Stimulated activated CD4-positive, alpha-beta T cell treated with anti-CD3 and anti-CD28 coated beads, Interleukin-4, amount 100 ng/mL, for 48 hours (primary cell): ENCODE measurements around the gene BSG.

Experiments used
- DNase-seq, 2 donors: peaks; one replicate each; pipeline ENCODE4 v3.0.0-alpha.2; 2020; ENCODE audit warnings: low read depth in 2 of 2

BSG gene

DNA sequence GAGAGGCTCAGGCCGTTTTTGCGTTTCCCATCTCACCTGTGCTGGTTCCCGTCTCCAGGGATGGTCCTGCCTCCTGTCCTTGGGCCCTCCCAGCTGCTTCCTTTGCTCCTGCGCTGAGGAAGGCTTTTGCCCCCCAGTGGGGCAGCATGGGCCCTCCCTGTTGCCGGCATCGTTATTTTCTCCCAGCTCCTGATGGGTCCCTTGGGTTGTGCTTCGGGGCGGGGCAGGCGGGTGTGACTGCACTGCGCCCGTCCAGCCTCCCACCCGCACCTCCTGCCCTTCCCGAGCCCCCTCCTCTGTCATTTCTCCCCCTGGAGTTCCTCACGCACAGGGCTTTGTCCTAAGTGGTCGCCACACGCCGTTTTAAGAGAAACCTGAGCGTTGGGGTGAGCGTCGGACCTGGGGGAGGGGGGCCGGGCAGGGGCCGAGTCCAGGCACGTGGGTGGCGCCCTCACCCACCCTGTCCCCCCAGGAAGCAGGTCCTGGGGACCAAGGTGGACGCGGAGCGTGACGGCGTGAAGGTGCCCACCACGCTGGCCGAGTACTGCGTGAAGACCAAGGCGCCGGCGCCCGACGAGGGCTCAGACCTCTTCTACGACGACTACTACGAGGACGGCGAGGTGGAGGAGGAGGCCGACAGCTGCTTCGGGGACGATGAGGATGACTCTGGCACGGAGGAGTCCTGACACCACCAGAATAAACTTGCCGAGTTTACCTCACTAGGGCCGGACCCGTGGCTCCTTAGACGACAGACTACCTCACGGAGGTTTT, 31.3 kb upstream of the BSG start:
- DNase-seq: no peak

DNA sequence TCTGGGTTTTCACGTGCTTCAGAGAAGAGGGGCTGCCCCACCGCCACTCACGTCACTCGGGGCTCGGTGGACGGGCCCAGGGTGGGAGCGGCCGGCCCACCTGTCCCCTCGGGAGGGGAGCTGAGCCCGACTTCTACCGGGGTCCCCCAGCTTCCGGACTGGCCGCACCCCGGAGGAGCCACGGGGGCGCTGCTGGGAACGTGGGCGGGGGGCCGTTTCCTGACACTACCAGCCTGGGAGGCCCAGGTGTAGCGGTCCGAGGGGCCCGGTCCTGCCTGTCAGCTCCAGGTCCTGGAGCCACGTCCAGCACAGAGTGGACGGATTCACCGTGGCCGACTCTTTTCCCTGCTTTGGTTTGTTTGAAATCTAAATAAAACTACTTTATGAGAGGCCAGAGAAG, 30.7 kb upstream of the BSG start:
- no peak for DNase-seq

DNA sequence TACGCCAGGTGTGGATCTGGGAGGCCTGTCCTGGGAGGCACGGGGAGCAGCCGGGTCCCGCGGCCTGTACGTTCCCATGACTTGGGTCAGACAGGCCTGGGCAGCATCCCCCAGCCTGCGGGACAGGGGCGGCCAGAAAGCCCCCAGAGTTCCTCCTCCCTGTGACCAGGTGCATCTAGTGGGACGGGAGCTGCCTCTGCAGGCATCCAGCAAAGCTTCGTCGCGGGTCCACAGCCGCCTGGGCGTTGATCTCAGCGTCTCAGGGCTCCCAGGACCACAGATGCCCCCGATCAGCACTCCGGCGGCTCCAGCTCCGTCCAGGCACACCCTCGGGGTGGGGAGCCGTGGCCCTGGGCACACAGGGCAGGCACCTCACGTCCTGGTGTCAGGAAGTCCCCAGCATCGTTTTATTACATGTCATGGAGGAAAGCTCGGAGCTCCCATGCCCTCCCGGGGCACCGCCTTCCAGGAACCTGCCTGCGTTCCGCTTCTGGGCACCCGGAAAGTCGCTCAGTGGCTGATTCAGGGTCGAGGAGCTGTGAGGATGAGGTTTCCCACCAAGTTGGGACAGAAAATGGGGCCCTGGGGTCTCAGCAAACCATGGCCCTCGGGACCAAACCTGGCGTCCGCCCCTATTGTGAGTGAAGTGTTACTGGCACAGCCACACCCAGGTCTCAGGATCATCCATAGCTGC, 30.1 kb upstream of the BSG start:
- no peak for DNase-seq

DNA sequence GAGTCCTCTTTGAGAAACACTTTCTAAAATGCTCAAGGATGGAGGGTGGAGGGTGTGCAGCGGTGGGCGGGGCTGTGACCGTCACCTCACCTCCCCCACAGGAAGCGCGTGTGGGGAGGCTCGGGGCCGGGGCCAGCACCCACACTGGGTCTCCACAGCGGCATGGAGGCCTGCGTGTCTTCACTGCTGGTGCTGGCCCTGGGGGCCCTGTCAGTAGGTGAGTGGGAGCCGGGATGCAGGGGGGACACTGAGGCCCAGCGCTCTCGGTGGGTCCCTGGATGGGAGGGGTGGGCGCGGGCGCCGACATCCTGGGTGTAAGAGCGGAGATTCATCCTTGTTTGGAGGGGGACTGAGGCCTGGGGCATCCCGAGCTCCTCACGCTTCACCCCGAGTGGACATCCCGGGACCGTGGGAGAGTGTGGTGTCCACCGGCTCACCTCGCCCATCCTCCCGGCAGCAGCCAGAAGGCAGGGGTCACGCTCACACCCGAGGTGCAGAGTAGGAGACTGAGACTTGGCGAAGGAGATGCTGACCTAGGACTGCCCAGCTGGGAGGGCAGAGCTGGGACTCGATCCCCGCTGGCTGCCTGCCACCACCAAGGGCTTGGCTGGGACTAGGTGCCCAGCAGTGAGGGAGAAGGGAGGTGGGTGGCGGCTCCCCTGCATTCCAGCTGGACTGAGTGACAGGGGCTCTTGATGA, 28.3 kb upstream of the BSG start, which contains the start of gene GZMM:
Gene GZMM (plus strand): TSS at position 144 of the 699 bp plus-strand sequence. CDS start 19 bp downstream, at position 163.
- DNase-seq: peak; percentile 56 to 67

DNA sequence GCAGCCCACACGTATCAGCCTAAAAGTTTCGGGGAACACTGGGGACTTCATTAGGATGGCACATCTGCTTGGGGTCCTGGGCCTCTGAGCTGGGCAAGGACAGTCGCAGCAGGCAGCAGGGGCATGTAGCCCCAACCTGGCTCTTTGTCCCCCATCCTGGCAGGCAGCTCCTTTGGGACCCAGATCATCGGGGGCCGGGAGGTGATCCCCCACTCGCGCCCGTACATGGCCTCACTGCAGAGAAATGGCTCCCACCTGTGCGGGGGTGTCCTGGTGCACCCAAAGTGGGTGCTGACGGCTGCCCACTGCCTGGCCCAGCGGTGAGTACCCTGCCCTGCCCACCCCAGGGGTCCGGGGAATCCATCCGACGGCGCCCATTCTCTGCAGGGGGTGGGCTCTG, 25.3 kb upstream of the BSG start:
- DNase-seq: no peak

DNA sequence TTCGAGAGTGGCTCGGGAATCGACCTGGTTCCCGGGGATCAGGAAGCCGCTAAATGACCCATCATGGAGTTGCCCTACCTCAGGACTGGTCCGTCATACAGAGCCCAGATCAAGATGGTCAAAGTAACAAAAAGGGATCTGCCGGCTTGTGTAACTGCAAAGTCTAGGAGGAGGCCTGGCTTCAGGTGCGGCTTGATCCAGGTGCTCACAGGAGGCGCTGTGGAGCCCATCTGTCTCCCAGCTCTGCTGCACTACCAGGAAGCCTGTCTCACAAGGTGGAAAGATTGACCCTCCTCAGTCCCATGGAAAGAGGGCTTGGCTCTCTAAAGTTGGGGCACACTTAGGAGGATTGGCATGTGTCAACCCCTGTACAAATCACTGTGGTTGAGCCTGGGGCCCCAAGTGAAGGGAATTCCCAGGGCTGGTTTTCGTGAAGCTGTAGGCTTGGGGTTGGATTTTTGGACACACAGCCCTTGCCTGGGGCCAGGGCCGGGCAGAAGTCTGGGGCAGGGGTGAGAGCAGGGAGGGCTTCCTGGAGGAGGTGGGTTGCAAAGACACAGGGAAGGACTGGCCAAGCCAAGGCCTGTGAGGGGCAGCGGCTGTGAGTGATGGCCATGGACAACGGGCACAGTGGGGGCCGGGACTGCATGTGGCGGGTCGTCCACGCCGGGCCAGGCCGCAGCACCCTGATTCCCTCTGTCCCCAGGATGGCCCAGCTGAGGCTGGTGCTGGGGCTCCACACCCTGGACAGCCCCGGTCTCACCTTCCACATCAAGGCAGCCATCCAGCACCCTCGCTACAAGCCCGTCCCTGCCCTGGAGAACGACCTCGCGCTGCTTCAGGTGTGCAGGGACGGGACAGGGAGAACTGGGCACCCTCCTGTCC, 24.3 kb upstream of the BSG start:
- no peak for DNase-seq

DNA sequence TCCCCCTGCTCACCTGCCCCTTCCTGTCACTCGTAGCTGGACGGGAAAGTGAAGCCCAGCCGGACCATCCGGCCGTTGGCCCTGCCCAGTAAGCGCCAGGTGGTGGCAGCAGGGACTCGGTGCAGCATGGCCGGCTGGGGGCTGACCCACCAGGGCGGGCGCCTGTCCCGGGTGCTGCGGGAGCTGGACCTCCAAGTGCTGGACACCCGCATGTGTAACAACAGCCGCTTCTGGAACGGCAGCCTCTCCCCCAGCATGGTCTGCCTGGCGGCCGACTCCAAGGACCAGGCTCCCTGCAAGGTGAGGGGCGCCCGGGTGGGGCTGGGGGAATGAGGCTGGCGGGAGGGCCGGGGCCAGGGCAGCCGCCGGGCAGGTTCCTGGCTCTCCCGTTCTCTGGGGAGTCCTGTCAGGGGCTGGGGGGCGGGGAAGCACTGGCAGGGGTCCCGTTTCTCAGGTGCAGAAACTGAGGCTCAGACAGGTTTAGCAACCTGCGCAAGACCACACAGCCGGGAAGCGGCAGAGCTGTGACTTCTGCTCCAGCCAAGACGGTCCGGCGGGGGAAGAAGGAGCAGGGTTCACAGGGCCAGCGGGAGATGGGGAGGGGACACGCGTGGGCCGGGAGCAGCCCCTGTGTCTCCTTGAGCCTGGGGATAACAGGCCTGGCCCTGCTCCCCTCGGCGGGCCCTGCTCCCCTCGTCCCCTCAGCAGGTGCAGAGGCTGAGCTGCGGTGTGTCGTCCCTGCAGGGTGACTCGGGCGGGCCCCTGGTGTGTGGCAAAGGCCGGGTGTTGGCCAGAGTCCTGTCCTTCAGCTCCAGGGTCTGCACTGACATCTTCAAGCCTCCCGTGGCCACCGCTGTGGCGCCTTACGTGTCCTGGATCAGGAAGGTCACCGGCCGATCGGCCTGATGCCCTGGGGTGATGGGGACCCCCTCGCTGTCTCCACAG, 23.2 kb upstream of the BSG start:
- DNase-seq: no peak

DNA sequence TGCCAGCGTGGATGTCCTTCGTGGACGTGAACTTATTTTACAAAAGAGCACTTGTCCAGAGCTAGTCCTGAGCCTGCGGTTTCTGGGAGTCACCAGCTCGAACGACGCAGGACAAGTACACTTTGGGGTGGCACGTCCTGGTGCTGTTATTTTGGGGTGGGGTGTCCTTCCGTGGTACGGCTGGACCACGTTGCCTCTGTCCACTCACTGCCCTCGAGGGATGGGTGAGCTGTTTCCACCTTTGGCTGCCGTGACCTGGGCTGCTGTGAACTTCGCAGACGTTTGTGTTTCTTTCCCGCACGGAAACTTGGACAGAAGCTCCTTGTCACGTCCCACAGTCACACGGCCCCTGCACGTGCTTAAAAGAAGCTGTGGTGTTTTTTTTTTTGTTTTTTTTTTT, 17.6 kb upstream of the BSG start:
- no peak for DNase-seq

DNA sequence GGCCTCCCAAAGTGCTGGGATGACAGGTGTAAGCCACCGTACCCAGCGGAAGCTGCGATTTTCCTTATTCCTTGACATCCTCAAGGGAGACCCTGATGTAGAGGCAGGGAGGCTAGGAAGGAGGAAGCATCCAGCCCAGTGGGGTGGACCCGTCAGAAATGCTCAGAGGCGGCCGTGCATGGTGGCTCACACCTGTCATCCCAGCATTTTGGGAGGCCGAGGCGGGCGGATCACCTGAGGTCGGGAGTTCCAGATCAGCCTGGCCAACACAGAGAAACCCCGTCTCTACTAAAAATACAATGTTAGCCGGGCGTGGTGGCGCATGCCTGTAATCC, 17.0 kb upstream of the BSG start:
- no peak for DNase-seq

DNA sequence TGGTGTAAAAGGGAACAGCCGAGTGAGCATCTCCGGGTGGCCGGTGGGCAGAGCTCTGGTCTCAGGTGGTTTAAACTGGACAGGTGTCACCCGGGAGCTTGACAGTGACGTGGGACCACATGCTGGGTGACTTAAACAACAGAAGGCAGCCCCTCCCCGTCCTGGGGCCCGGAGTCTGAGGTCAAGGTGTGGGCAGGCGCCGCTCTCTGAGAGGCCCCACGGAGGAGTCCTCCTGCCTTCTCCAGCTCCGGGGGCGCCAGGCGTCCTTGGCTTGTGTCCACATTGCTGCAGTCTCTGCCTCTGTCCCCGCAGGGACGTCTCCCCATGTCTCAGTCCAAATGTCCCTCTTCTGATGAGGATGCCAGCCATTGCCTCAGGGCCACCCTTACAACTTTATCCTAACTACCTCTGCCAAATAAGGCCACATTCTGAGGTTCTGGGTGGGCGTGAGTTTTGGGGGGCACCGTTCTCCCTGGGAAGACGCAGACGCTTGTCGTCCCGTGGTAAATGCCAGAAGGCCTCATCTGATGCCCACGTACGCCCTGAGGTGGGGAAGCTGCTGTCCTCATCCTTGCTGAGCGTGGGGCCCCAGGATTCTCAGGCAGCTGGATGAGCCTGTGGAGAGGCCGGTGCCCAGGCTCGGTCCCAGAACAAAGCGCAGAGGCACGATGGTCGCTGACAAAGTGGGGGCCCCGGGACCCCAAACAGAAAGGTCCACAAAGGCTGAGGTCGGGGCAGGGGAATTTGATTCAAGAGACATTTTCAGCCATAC, 15.6 kb upstream of the BSG start:
- DNase-seq: no peak

DNA sequence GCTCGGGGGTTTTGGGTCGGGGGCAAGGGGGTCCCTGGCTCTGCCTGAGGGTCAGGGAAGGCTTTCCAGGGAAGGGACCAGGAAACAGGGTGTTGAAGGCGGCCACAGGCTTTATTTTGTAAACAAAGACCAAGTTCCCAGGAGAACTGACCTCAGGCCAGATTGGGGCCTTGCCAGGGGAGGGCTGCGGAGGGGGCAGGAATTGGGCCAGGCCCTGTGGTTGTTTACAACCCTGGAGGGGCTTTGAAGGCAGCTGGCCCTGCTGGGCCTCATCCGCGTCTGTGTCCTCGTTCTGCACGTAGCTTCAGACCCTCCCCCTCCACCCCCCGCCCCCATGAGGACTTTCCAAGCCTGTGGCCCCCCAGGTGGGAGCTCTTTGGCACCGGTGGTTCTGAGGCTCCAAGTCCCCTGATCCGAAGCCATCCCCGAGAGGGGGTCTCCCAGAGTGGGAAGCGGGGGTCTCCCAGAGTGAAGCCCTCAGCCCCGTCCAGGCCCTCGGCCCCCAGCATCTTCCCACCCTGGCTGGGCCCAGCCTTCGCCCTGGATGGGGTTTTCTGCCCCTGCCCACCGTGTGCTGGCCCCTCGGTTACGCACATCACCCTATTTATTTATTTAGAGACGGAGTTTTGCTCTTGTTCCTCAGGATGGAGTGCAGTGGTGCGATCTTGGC, 13.5 kb upstream of the BSG start:
- no peak for DNase-seq

DNA sequence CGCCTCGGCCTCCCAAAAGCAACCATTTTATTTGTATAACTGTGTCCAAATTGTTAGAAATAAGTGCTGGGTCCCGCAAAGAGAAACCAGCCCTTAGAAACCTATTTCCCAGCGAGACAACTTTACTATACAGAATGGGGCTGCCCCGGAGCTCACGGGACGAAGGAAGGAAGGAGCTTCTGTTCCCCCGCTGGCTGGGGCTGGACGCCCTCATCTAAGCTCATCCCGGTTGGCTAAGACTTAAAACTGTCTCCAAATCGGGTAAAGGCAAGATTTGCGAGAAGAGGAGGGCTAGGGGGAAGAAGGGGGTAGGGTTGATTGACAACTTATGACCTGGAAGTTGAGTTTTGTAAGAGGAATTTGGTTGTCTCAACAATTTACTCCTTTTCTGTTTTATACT, 12.3 kb upstream of the BSG start:
- DNase-seq: no peak

DNA sequence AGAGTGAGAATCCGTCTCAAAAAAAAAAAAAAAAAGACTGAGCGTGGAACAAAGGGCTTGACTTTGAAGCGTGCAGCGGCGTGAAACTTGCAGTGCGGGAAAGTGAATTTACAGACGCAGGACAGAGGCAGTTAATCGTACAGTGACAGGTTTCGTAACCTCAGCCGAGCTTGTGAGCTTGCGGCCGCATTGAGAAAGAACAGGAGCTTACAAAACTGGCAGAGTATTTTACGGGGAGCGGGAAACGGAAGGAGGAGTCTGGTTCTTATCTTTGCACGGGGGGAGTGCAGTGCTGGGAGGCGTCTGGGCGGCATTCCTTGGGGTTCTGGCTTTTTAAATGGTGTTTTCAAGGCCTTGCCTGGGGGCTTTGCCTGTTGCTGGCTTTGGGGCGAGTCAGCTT, 6.0 kb upstream of the BSG start:
- no peak for DNase-seq

DNA sequence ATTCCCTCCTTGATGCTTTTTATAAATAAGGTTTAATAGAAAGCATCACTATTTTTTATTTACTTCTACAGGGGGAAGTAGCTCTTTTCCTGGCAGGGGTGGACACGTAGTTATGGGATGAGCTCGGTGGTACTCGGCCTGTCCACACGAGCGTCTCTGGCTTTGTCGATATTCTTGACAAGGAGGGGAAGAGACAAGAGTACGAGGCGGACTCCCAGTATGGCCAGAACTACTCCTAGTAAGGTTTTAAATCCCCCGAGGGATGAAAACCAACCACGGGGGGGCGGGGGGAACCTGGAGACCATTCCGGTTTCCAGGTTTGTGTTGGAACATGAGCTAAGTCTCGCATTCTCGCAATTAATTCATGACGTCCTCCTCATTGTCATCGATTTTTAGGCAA, 5.6 kb upstream of the BSG start:
- no peak for DNase-seq

DNA sequence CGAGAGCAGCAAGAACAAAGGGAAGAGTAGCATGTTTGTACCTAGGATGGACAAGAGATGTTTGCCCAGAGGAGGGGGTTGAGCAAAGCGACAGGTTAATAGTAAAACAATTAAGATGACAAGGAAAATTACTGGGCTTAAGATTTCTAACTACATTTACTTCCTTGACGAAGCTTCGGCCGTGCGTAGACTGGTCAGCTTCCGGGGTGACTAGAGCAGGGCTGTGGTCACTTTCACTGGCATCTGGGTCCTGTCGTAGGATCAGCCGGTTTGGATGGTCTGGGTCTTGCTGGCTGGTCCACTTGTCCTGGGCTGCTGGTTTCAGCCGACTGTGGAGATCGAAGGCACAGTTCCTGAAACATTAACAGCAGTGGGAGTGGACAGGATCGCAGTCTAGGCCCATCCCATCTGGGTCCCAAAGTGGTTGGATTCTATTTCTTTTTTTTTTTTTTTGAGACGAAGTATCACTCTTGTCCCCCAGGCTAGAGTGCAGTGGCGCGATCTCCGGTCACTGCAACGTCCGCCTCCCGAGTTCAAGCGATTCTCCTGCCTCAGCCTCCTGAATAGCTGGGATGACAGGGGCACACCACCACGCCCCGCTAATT, 5.0 kb upstream of the BSG start:
- DNase-seq: no peak

DNA sequence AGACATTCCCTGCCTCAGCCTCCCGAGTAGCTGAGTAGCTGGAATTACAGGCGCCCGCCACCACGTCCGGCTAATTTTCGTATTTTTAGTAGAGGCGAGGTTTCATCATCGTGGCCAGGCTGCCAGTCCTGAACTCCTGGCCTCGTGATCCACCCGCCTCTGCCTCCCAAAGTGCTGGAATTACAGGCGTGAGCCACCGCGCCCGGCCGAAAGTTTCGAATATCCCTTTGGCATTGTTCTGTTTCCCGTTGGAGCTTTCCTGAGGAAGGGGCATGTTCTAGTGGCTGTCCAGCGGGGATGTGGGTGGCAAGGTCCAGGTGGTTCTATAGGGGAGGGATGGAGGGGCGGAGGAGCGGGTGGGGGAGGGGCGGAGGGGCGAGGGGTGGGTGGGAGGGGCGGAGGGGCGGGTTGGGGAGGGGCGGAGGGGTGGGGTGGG, 2.1 kb upstream of the BSG start:
- no peak for DNase-seq

DNA sequence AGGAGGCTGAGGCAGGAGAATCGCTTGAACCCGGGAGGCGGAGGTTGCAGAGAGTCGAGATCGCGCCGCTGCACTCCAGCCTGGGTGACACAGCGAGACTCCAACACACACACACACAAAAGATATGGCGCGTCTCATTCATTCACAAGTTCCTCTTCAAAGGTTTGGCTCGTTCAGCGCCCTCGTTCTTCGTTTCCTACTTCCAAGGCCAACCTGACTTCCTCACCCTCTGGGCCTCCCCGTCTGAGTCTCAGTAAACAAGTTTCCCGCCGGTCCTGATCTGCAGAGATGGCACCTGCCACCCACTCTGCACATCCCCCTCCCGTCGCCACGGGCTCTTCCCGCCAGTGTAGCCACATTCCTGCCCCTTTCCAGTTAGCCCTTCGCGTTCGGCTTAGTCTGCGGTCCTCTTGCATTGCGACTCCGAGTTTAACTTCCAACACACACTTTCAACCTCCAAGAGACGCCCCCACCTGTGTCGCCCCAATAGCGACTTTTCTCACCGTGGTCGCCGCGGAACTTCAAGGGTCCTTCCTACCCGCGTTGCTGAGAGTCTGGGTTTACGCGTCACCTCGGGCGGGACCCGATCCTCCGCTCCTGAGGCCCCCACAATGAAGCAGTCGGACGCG, 1.3 kb upstream of the BSG start:
- peak in 1 of 2 donors; percentile 34 for DNase-seq

DNA sequence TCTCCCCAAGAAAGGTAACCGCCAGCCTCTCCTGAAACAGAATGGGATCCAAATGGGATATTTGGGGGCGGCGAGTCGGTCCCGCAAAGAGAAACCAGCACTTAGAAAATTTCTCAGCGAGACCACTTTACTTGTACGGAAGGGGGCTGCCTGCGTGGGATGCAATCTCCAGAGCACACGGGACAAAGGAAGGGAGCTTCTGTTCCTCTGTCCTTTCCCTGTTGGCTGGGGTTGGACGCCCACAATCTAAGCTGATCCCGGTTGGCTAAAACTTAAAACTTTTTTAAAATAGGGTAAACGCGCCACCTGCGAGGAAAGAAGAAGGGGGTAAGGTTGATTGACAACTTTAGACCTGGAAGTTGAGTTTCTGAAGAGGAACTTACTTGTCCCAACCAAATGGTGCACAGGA, 826 bp upstream of the BSG start:
- DNase-seq: no peak
